GM19467 (cell line): ENCODE data around the gene MYL4.
"Not testable (repeated sequence)": the region's sequence is repeated elsewhere in the genome, so short reads cannot be mapped to it uniquely, and the experiment has no call there.

Source experiments
- ATAC-seq: cut with Tn5 transposase; IDR thresholded peaks from one replicate; pipeline ENCODE4 v1.9.1; 2021; ENCODE audit warnings: mild to moderate bottlenecking, moderate library complexity; ENCODE audit not compliant: unreplicated experiment

The MYL4 gene

GRCh38 chr17:47268964-47269363, 59.8 kb downstream of the MYL4 start:
- not testable (repeated sequence) for ATAC-seq

DNA sequence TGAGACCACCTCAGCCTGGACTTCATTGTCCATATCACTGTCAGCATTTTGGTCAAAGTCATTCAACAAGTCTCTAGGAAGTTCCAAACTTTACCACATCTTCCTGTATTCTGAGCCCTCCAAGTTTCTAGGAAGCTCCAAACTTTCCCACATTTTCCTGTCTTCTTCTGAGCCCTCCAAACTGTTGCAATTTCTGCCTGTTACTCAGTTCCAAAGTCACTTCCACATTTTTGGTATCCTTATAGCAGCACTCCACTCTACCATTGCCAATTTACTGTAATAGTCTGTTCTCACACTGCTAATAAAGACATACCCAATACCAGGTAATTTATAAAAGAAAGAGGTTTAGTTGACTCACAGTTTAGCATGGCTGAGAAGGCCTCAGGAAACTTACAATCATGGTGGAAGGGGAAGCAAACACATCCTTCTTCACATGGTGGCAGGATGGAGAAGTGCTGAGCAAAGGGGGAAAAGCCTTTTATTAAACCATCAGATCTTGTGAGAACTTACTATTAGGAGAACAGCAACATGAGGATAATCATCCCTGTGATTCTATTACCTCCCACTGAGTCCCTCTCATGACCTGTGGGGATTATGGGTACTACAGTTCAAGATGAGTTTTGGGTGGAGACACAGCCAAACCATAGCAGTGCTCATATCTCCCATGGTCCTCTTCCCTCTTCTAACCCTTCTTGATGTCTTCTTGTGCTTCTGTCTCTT, 60.6 kb downstream of the MYL4 start:
- not testable (repeated sequence) for ATAC-seq

GRCh38 chr17:47270946-47271705, 62.0 kb downstream of the MYL4 start:
- no peak for ATAC-seq

DNA sequence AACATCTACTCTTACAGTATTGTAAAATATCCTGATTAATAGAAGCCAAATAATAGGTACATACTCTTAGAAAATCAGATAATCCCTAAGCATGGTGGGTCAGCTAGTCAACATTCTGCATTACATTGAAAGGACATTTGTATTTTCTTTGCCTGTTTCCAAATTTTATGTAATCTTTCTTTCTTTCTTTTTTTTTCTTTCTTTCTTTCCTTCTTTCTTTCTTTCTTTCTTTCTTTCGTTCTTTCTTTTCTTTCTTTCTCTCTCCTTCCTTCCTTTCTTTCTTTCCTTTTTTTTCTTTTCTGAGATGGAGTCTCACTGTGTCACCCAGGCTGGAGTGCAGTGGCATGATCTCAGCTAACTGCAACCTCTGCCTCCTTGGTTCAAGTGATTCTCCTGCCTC, 63.3 kb downstream of the MYL4 start:
- no peak for ATAC-seq

- ATAC-seq: no peak
Observed at GRCh38 chr17:47273245-47273644, 64.1 kb downstream of the MYL4 start.
